OCI-LY3 (cell line): Measurements from ENCODE around the gene FAM53B.

ENCODE experiments used
- CTCF ChIP-seq: fragments of 200-600, 300-600 bp; sonication (generic); IDR thresholded peaks from 2 replicates; pipeline ENCODE4 v1.5.1; 2014; ENCODE audit warnings: antibody characterized with exemption, low read length, low read depth
- EZH2phosphoT487 ChIP-seq: fragments of 200-600 bp; shearing (Covaris generic); IDR thresholded peaks from 2 replicates; pipeline ENCODE4 v1.6.1; 2018; ENCODE audit warnings: antibody characterized with exemption, mixed run types, low read depth

DNA sequence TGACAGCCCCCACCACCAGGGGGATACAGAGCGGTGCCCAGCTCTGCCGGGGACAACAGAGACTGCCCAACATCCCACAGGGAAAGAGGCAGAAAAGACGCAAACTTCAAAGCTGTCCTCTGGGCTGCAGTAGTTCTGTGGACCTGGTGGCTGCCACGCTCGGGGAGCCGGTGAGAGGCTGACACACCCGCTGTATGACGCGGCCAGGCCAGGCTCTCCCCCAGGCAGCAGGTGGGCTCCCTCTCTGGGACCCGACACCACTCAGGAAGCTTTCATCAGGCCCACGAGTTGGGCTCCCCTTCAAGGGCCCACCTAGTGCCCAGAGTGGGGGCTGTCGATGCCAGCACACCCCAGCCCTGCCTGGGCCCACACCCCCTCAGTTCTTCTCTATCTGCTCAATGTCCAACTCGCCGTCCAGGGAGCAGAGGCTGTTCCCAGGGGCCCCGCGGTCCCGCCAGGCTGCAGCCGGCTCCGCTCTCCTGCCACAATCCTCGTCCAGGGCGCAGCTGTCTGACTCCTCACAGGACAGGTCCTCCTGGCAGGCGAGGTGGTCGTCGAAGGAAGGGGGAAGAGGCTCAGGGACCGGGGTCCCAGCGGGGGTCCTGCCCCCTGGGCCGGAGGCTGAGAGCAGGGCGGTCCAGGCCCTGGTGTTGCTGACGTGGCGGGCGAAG is 121.2 kb downstream of the FAM53B start:
- TF ChIP-seq CTCF: no peak
- TF ChIP-seq EZH2phosphoT487: no peak
